Measurements from ENCODE around the gene CCDC116. TPM values are rescaled to one million over a fixed set of nuclear protein-coding genes. Genes with fewer than 3 reads are reported as not detected.
A peak's percentile ranks its signal among the peaks of the same experiment; 100 is the strongest.

Gene CCDC116
- total RNA-seq, 2 donors from 2014 or later: 0.46 to 0.84 TPM

DNA sequence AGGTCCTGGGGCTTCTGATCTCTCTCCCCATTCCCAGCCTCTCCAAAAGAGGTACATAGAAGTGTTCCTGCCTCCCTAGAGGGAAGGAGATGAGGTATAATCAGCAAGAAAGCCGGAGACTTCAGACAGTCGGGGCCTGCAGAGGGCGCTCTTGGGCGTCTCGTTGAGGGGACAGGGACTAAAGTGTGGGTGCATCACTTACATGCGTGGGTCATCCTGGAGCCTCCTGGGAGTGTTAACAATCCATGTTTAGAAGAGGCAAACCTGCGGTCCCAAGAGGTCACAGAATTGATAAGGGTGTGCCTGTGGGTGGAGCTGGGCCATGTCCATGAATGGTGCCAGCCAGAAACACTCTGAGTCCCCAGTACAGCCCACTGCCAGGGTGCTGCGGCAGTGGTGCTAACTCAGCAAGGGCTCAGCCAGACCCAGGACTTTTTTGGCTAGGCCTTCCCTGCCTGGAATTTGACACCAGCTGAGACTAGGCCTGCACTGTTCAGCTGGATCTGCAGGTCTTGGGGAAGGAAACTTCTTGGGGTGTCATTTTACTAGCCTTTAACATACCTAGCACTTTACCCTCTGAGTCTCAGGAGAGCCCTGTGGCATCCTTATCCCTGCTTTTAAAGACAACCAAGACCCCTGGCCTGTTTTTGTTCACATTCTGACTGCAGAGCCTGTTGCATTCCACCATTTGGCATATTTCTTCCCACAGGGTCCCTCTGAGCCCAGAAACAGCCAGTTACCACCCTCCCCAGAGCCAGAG is 8.3 kb upstream of the CCDC116 start:
- H3K4me1 Mint-ChIP-seq: peaks cover 5% of the 10 kb centered on the region

DNA sequence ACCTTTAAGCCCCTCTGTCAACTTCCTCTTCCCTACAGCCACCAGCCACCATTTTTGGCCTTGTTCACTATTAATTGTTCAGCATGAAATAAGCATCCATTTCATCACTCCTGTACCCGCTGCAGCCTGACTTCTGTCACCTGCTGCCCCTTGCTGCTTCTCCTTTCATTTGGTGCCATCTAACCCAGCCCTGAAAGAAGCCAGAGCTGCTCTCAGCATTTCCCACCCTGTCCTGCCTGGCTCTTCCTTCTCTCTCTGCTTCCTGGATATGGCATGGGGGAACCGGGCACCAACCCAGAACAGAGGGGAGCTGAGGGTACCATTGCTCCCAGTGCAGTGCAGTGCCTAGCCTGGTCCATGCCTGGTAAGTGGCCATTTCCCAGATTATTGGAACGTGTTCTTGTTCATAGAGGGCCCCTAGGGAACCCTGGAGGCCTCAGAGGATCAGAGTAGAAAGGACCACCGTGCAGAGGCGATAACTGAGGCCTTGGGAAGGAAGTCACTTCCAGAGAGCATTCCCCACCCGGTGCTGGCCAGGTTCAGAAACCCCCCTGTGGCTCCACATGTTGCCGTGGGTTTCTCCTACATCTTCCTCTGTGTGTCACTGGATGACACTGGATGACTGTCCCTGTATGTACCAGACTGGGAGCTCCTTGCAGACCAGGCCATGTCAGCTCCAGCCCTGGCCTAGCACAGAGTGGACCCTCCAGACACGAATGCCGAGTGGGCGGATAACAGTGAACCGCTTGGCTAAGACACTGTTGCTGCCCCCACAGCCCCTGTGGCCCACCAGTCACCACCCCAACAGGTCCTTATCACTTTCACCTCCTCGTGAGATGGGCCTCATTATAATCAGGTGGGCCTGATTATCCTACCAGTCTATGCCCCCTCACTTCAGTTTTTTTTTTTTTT is 7.4 kb upstream of the CCDC116 start:
- Mint-ChIP-seq H3K4me1 (peaks cover 5% of the 10 kb centered on the region), H3K27ac (peak overlapping the region; percentile 16), H3K4me3 (no peak overlapping the region), H3K27me3 (ENCODE audit: insufficient read depth) (no peaks in the 10 kb centered on the region), H3K9me3 (peaks cover 2% of the 10 kb centered on the region), H3K36me3 (ENCODE audit: low read depth) (peaks cover 36% of the 10 kb centered on the region)
- Histone ChIP-seq H3K4me3 (ENCODE audit: low read length) (no peak overlapping the region), H3K9ac (ENCODE audit: extremely low read depth, low read length, poor library complexity, severe bottlenecking) (no peak overlapping the region), H3K9me3 (ENCODE audit: control insufficient read depth, low read length) (no peaks in the 10 kb centered on the region), H3K27me3 (ENCODE audit: control insufficient read depth, insufficient read depth, low read length, poor library complexity, severe bottlenecking) (no peaks in the 10 kb centered on the region), H3K27ac (ENCODE audit: low read depth, low read length) (no peak overlapping the region), H3K36me3 (ENCODE audit: control insufficient read depth, insufficient read depth, low read length) (peaks cover 46% of the 10 kb centered on the region), H3K4me1 (ENCODE audit: control insufficient read depth, insufficient read depth, low read length) (no peaks in the 10 kb centered on the region)
- 93% methylated on average over 6 to 12 of the region's 12 CpGs for WGBS, 2 experiments (ENCODE audit: insufficient coverage in 1 of 2, insufficient read length in 1 of 2)
- TF ChIP-seq, protein P1, sequence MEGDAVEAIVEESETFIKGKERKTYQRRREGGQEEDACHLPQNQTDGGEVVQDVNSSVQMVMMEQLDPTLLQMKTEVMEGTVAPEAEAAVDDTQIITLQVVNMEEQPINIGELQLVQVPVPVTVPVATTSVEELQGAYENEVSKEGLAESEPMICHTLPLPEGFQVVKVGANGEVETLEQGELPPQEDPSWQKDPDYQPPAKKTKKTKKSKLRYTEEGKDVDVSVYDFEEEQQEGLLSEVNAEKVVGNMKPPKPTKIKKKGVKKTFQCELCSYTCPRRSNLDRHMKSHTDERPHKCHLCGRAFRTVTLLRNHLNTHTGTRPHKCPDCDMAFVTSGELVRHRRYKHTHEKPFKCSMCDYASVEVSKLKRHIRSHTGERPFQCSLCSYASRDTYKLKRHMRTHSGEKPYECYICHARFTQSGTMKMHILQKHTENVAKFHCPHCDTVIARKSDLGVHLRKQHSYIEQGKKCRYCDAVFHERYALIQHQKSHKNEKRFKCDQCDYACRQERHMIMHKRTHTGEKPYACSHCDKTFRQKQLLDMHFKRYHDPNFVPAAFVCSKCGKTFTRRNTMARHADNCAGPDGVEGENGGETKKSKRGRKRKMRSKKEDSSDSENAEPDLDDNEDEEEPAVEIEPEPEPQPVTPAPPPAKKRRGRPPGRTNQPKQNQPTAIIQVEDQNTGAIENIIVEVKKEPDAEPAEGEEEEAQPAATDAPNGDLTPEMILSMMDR (conservative IDR thresholded peaks at IDR 0.05): no peak
- no peak for DNase-seq

More for the DNA sequence above, 8.3 kb upstream of the CCDC116 start:
- DNase-seq: peak; percentile 92
- Histone ChIP-seq H3K27ac (ENCODE audit: low read depth, low read length) (no peak overlapping the region), H3K9me3 (ENCODE audit: control insufficient read depth, low read length) (no peaks in the 10 kb centered on the region), H3K4me1 (ENCODE audit: control insufficient read depth, insufficient read depth, low read length) (no peaks in the 10 kb centered on the region), H3K9ac (ENCODE audit: extremely low read depth, low read length, poor library complexity, severe bottlenecking) (no peak overlapping the region), H3K36me3 (ENCODE audit: control insufficient read depth, insufficient read depth, low read length) (peaks cover 53% of the 10 kb centered on the region), H3K27me3 (ENCODE audit: control insufficient read depth, insufficient read depth, low read length, poor library complexity, severe bottlenecking) (no peaks in the 10 kb centered on the region), H3K4me3 (ENCODE audit: low read length) (no peak overlapping the region)
- Mint-ChIP-seq H3K27ac (no peak overlapping the region), H3K9me3 (peaks cover 2% of the 10 kb centered on the region), H3K36me3 (ENCODE audit: low read depth) (peaks cover 36% of the 10 kb centered on the region), H3K27me3 (ENCODE audit: insufficient read depth) (no peaks in the 10 kb centered on the region), H3K4me3 (no peak overlapping the region)
- 61 to 65% methylated on average over 7 to 8 of the region's 8 CpGs for WGBS, 2 experiments (ENCODE audit: insufficient coverage in 1 of 2, insufficient read length in 1 of 2)
- TF ChIP-seq, protein P1 (conservative IDR thresholded peaks at IDR 0.05): peak; percentile 85

DNA sequence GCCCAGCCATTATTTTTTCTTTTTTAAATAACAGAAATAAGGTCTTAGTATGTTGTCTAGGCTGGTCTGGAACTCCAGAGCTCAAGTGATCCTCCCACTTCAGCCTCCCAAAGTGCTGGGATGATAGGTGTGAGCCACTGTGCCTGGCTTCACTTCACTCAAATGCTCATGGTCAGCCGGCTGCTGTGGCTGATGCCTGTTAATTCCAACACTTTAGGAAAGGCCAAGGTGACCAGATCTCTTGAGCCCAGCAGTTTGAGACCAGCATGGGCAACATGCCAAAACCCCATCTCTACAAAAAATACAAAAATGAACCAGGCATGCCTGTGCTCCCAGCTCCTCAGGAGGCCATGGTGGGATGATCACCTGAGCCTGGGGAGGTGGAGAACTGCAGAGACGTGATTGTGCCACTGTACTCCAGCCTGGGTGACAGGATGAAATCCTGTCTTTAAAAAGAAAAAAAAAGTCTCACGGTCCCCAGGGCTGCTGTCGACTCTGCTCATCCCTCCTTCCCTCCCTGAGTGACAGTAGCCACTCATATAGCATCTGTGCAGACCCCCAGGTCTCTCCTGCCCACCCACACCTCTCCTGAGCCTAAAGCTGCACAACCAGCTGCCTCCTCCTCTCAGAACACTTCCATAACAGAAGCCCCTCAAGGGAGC is 6.4 kb upstream of the CCDC116 start:
- peaks cover 2% of the 10 kb centered on the region for H3K9me3 Mint-ChIP-seq
- peaks cover 36% of the 10 kb centered on the region for H3K36me3 Mint-ChIP-seq (ENCODE audit: low read depth)
- H3K27ac ChIP-seq (ENCODE audit: low read depth, low read length): no peak overlapping the region
- no peak overlapping the region for H3K4me3 ChIP-seq (ENCODE audit: low read length)
- H3K4me1 ChIP-seq (ENCODE audit: control insufficient read depth, insufficient read depth, low read length): no peaks in the 10 kb centered on the region
- no peaks in the 10 kb centered on the region for H3K9me3 ChIP-seq (ENCODE audit: control insufficient read depth, low read length)
- H3K9ac ChIP-seq (ENCODE audit: extremely low read depth, low read length, poor library complexity, severe bottlenecking): no peak overlapping the region
- TF ChIP-seq, protein P1 (conservative IDR thresholded peaks at IDR 0.05): no peak
- peaks cover 5% of the 10 kb centered on the region for H3K4me1 Mint-ChIP-seq
- no peaks in the 10 kb centered on the region for H3K27me3 ChIP-seq (ENCODE audit: control insufficient read depth, insufficient read depth, low read length, poor library complexity, severe bottlenecking)
- H3K27me3 Mint-ChIP-seq (ENCODE audit: insufficient read depth): no peaks in the 10 kb centered on the region
- H3K36me3 ChIP-seq (ENCODE audit: control insufficient read depth, insufficient read depth, low read length): peaks cover 36% of the 10 kb centered on the region
- WGBS, 2 experiments (ENCODE audit: insufficient coverage in 1 of 2, insufficient read length in 1 of 2): 74 to 83% methylated on average over 3 to 4 of the region's 4 CpGs
- no peak overlapping the region for H3K4me3 Mint-ChIP-seq
- H3K27ac Mint-ChIP-seq: peak overlapping the region; percentile 9
- no peak for DNase-seq
